Breast epithelium (tissue), 3 donors: ENCODE measurements around the gene PM20D1.

Source experiments
- POLR2A ChIP-seq: fragments of 450-650 bp; IDR thresholded peaks from one replicate; pipeline ENCODE4 v1.6.1; 2016; ENCODE audit warnings: antibody characterized with exemption, mild to moderate bottlenecking, moderate library complexity
- POLR2AphosphoS5 ChIP-seq, 3 donors: sonication (generic); formaldehyde crosslinking; IDR thresholded peaks; one replicate each; pipeline ENCODE4 v1.6.1; 2017; ENCODE audit warnings: antibody characterized with exemption in 3 of 3
- TF ChIP-seq, protein P1 (sequence below), 3 donors: fragments of 450-650 bp; IDR thresholded peaks; one replicate each; pipeline ENCODE4 v1.5.1; 2016 to 2017; ENCODE audit warnings: antibody characterized with exemption in 3 of 3, mild to moderate bottlenecking in 3 of 3, moderate library complexity in 3 of 3

- TF ChIP-seq, protein P1, sequence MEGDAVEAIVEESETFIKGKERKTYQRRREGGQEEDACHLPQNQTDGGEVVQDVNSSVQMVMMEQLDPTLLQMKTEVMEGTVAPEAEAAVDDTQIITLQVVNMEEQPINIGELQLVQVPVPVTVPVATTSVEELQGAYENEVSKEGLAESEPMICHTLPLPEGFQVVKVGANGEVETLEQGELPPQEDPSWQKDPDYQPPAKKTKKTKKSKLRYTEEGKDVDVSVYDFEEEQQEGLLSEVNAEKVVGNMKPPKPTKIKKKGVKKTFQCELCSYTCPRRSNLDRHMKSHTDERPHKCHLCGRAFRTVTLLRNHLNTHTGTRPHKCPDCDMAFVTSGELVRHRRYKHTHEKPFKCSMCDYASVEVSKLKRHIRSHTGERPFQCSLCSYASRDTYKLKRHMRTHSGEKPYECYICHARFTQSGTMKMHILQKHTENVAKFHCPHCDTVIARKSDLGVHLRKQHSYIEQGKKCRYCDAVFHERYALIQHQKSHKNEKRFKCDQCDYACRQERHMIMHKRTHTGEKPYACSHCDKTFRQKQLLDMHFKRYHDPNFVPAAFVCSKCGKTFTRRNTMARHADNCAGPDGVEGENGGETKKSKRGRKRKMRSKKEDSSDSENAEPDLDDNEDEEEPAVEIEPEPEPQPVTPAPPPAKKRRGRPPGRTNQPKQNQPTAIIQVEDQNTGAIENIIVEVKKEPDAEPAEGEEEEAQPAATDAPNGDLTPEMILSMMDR (IDR thresholded peaks at IDR 0.05), result no peak
- TF ChIP-seq POLR2AphosphoS5 (IDR thresholded peaks at IDR 0.05) (no peak), POLR2A (no peak)
Measured at GRCh38 chr1:205783433-205783795, 66.5 kb downstream of the PM20D1 start.
